BE2C (cell line): ENCODE data around the gene PLA2G6.

ENCODE experiments used
- DNase-seq: peaks from one replicate; pipeline ENCODE4 v3.0.0-alpha.2; 2020
- H3K27me3 ChIP-seq: fragments of 250-450 bp; sonication (Bioruptor Pico); 2 replicates; pipeline ENCODE4 v1.5.1; 2020; ENCODE audit warnings: mild to moderate bottlenecking
- H3K36me3 ChIP-seq: fragments of 250-450 bp; sonication (Bioruptor Pico); 2 replicates; pipeline ENCODE4 v1.5.1; 2020; ENCODE audit warnings: mild to moderate bottlenecking
- H3K4me1 ChIP-seq: fragments of 250-450 bp; sonication (Bioruptor Pico); 2 replicates; pipeline ENCODE4 v1.5.1; 2020
- H3K4me3 ChIP-seq: 2 replicates; pipeline ENCODE4 v1.5.1; 2011; ENCODE audit warnings: low read depth, low read length
- H3K9me3 ChIP-seq: fragments of 250-450 bp; sonication (Bioruptor Pico); 2 replicates; pipeline ENCODE4 v1.5.1; 2020
- TF ChIP-seq, protein P1 (sequence below): IDR thresholded peaks from 2 replicates; pipeline ENCODE4 v1.5.1; 2012; ENCODE audit warnings: mild to moderate bottlenecking, low read depth, low read length

PLA2G6 gene

DNA sequence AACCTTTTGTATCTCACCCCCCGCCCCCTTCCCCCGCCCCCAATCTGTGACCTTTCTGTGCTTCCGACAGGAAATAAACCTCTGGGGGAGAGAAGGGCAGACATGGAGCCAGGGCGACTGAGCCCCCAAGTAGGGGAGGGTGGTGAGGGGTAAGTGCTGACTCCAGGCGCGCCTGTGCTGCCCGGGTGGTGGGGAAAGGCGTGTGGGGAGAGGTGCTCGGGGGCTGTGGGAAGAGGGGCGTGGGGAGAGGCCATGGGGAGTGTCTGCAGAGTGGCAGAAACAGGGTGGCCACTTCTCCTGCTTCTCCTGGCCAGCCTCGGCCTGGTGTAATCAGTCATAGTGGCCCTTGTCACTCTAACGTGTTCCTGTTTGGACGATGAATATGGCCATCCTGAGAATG is 105.7 kb downstream of the PLA2G6 start:
- TF ChIP-seq, protein P1, sequence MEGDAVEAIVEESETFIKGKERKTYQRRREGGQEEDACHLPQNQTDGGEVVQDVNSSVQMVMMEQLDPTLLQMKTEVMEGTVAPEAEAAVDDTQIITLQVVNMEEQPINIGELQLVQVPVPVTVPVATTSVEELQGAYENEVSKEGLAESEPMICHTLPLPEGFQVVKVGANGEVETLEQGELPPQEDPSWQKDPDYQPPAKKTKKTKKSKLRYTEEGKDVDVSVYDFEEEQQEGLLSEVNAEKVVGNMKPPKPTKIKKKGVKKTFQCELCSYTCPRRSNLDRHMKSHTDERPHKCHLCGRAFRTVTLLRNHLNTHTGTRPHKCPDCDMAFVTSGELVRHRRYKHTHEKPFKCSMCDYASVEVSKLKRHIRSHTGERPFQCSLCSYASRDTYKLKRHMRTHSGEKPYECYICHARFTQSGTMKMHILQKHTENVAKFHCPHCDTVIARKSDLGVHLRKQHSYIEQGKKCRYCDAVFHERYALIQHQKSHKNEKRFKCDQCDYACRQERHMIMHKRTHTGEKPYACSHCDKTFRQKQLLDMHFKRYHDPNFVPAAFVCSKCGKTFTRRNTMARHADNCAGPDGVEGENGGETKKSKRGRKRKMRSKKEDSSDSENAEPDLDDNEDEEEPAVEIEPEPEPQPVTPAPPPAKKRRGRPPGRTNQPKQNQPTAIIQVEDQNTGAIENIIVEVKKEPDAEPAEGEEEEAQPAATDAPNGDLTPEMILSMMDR: no peak
- Histone ChIP-seq H3K27me3 (peaks cover 3% of the 10 kb centered on the region), H3K4me1 (no peaks in the 10 kb centered on the region), H3K36me3 (no peaks in the 10 kb centered on the region; the same call in 1 of the 2 replicates), H3K9me3 (no peaks in the 10 kb centered on the region), H3K4me3 (no peak overlapping the region)
- DNase-seq: no peak

DNA sequence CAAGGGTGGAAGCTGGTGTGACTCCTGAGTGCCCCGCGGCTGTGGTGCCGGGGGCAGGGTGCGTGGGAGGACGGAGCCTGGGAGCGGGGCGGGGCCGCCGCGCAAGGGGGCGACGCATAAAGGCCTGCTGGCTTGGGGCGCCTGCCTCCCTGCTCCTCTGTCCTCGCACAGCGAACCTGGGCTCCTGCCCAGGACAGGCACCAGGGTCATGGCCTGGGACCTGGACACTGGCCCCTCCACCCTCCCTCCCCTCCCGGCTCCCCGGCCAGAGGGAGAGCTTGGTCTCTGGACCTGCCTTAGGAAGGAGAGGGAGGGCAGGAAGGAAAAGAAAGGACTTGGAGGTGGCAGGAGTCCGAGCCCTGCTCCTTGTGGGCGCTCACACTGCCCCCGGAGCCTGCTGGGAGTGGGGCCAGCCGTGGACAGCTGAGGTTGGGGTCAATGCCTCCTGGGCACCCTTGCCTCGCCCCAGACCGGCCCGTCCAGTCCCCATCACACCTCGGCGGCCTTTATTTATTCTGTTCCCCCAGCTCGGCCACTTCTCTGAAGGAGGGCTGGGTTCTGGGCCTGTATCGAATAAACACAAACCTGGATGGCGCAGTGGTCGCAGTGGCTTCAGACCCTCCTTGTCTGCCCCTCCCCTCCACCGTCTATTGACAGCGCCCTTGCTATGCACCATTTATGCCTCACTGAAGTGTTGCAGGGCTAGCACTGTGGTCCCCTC is 106.4 kb downstream of the PLA2G6 start:
- Histone ChIP-seq H3K36me3 (no peaks in the 10 kb centered on the region; the same call in 1 of the 2 replicates), H3K4me1 (no peaks in the 10 kb centered on the region), H3K4me3 (no peak overlapping the region), H3K27me3 (no peaks in the 10 kb centered on the region), H3K9me3 (no peaks in the 10 kb centered on the region)
- no peak for DNase-seq
- TF ChIP-seq, protein P1: no peak

DNA sequence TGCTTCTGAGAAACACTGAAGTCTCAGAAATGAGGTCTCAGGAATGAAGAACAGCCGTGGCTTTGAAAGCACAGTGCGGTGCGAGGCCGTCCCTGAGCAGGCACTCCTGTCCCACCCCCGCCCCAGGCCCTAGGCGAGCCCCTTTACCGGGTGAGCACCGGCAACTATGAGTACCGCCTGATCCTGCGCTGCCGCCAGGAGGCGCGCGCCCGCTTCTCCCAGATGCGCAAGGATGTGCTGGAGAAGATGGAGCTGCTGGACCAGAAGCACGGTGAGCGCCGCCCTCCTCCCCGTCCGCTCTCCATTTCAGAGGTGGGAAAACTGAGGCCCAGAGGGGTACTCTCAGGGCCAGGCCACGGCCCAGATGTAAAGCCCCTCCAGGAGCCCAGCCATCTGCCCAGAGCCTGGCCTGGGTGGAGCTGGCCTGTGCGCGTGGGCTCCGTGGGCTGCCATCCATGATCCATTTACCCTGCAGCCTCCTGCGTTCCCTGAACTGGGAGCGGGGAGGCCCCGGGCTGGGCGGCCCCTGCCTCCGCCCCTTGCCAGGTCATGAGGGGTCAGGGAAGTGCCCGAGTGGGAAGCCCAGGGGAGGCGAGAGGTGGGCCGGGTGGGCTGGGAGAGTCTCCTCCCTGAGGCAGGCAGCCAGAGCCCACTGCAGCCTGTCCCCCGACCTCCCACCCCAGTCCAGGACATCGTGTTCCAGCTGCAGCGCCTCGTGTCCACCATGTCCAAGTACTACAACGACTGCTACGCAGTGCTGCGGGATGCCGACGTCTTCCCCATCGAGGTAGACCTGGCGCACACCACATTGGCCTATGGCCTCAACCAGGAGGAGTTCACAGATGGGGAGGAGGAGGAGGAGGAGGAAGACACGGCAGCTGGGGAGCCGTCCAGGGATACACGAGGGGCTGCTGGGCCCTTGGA is 107.2 kb downstream of the PLA2G6 start:
- DNase-seq: no peak
- Histone ChIP-seq H3K4me1 (no peaks in the 10 kb centered on the region), H3K36me3 (no peaks in the 10 kb centered on the region; the same call in 1 of the 2 replicates), H3K27me3 (no peaks in the 10 kb centered on the region), H3K4me3 (no peak overlapping the region), H3K9me3 (no peaks in the 10 kb centered on the region)
- TF ChIP-seq, protein P1: no peak

DNA sequence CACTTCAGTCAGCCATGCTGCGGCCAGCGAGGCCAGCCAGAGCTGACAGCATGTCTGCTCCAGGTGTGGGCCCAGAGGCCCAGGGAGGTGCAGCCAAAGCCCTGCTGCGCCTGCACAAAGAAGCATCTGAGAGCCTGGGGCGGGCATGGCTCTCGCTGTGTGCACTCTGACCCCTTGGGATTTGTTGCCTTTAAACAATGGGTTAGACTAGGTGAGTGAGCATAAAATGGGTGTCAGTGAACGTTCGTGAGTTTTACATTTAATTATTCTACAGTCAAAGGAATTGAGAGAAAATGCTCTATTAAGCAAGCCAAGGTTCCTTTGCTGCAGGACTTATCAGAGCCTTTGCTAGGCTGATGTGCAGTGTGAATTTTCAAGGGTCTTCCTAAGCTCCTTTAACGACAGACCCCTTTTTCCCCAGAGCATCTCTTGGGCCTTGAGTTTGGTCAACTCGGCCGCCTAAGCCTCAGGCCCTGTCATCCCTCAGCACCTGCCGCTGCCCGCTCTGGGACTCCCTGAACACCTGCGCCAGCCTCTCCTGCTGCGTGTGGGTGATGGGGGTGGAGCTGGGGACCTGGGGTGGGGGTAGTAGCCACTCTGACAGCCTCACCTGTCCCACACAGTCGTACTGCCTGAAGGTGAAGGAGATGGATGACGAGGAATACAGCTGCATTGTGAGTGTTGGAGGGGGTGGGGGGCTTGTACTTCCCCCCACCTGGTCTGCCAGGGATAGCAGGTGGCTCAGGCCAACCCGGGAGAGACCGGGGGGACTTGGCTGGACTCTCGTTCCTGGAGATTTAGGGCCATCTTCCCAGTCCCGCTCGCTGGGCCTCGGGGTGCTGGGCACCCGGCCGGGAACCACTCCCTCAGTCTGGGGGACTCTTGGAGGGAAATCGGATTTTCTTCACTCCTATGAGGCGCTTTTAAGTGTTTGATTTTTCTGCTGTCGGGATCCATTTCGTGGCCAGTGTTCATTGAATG is 108.2 kb downstream of the PLA2G6 start:
- no peaks in the 10 kb centered on the region for H3K27me3 ChIP-seq
- no peaks in the 10 kb centered on the region for H3K4me1 ChIP-seq
- no peak overlapping the region for H3K4me3 ChIP-seq
- no peak for DNase-seq
- no peaks in the 10 kb centered on the region; the same call in 1 of the 2 replicates for H3K36me3 ChIP-seq
- H3K9me3 ChIP-seq: no peaks in the 10 kb centered on the region
- TF ChIP-seq, protein P1: no peak

DNA sequence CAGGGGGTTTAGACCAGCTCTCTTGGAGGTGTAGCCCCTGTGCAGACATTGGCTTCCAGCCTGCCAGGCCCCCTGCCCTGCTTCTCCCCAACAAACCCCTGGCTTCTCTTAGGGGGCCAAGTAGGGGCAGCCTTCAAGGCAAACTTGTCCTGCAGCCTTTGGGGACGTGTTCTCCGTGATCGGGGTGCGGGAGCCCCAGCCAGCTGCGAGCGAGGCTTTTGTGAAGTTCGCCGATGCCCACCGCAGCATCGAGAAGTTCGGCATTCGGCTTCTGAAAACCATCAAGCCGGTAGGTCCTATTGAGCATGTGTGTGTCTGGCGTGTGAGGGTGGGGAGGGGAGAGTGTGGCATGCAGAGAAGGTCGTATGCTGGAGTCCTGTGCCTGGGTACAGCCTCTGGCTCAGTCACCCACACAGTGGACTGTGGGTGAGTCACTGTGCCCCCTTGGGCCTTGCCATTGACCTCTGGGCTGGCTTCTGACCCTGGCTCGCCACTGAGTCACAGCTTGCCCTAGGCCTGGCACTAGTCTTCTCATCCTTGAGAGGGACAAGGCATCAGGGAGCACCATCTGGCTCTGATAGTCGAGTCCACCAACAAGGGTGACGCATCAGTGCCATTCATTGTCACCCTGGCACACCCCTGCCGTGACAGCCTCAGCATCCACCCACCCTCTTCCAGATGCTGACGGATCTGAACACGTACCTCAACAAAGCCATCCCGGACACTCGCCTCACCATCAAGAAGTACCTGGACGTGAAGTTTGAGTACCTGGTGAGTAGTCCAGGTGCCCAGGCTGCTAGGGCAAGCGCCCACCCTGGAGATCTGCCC is 109.1 kb downstream of the PLA2G6 start:
- TF ChIP-seq, protein P1: no peak
- H3K36me3 ChIP-seq: no peaks in the 10 kb centered on the region; the same call in 1 of the 2 replicates

More for the DNA sequence above, 109.1 kb downstream of the PLA2G6 start:
- no peaks in the 10 kb centered on the region for H3K9me3 ChIP-seq
- no peak overlapping the region for H3K4me3 ChIP-seq
- DNase-seq: no peak
- H3K27me3 ChIP-seq: no peaks in the 10 kb centered on the region
- H3K4me1 ChIP-seq: no peaks in the 10 kb centered on the region
